ENCODE data around the gene MORC3. TPM values are rescaled to one million over a fixed set of nuclear protein-coding genes. Genes with fewer than 3 reads are reported as not detected.

The MORC3 gene
- polyA plus RNA-seq, 3 donors, result 6.1 to 13.5 (median 10.1) TPM

DNA sequence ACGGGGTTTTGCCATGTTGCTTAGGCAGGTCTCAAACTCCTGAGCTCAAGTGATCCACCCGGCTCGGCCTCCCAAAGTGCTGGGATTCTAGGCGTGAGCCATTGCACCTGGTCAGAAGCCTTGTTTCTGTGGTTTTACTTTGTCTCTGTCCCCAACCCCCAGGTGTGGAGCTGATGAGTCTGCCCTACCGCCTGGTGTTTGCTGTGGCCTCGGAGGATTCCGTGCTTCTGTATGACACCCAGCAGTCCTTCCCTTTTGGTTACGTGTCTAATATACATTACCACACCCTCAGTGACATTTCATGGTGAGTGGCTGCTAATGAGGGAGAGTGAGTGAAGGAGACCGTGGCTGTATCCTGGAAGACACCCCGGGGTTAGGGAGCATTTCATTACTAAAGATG is 91.3 kb downstream of the MORC3 start:
- 95 to 96% (median 95%) methylated on average over 10 of the region's 10 CpGs for WGBS, 3 donors
- no peak overlapping the region for H3K27ac ChIP-seq (ENCODE audit: low read depth, low read length)

DNA sequence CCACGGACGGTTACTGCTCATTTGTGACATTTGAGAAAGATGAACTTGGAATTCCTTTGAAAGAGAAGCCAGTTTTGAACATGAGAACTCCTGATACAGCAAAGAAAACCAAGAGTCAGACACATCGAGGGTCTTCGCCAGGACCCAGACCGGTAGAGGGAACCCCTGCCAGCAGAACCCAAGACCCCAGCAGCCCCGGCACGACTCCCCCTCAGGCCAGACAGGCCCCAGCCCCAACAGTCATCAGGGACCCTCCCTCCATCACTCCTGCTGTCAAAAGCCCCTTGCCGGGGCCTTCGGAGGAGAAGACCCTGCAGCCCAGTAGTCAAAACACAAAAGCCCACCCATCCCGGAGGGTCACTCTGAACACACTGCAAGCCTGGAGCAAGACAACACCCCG is 92.9 kb downstream of the MORC3 start:
- no peak overlapping the region for H3K27ac ChIP-seq (ENCODE audit: low read depth, low read length)
- 87 to 94% (median 91%) methylated on average over 9 to 11 of the region's 11 CpGs for WGBS, 3 donors

GRCh38 chr21:36415375-36415774 is 95.4 kb downstream of the MORC3 start:
- WGBS, 3 donors, result 91 to 95% (median 92%) methylated on average over 6 of the region's 6 CpGs
- H3K27ac ChIP-seq (ENCODE audit: low read depth, low read length), result no peak overlapping the region

GRCh38 chr21:36419241-36419640 is 99.2 kb downstream of the MORC3 start:
- no peak overlapping the region for H3K27ac ChIP-seq (ENCODE audit: low read depth, low read length)
- WGBS, 3 donors, result 85 to 88% (median 86%) methylated on average over 14 of the region's 14 CpGs

DNA sequence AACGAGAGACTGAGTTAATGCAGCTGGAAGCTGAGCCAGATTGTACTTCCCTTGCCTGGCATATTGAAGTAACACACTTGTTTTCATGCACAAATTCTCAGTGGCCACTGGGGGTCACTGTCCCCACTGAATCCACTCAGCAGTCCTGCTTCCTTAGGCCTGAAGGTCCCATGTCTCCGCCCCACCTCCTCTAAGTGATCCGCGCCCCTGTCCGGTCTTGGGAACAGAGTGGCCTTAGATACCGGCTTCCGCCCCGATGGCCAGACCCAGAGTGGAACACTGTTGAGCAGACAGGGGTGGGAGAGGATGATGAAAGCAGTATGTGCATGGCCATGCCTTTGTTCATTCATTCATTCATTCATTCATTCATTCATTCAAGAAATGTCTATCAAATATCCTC is 100.0 kb downstream of the MORC3 start:
- 7 to 16% (median 12%) methylated on average over 8 of the region's 8 CpGs for WGBS, 3 donors
- no peak overlapping the region for H3K27ac ChIP-seq (ENCODE audit: low read depth, low read length)

GRCh38 chr21:36420571-36421339 is 100.8 kb downstream of the MORC3 start:
- WGBS, 3 donors, result 89 to 94% (median 91%) methylated on average over 18 of the region's 18 CpGs
- no peak overlapping the region for H3K27ac ChIP-seq (ENCODE audit: low read depth, low read length)

- no peak overlapping the region for H3K27ac ChIP-seq (ENCODE audit: low read depth, low read length)
- 47 to 64% (median 63%) methylated on average over 28 of the region's 28 CpGs for WGBS, 3 donors
Observed at GRCh38 chr21:36422279-36423098, 102.5 kb downstream of the MORC3 start.

GRCh38 chr21:36423771-36424433 is 103.9 kb downstream of the MORC3 start:
- H3K27ac ChIP-seq (ENCODE audit: low read depth, low read length), result no peak overlapping the region
- 74 to 91% (median 78%) methylated on average over 12 of the region's 12 CpGs for WGBS, 3 donors

DNA sequence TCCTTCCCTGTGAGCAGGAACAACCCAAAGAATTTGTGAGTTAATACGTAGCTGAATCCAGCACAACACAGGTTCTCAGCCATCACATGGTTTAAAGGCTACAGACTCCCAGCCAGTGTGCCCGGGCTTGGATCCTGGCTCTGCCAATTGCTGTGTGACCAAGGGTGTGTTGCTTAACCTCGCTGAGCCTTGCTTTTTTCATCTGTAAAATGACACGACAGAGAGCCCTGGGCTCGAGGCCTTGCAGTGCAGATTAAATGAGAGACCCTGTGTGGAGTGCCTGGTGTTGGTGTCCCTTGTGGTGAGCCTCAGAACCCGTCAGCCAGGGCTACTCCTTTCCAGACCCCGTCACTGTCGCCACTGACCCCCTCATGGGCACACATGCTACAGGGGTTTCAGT is 104.6 kb downstream of the MORC3 start:
- WGBS, 3 donors, result 89 to 95% (median 94%) methylated on average over 8 of the region's 8 CpGs

DNA sequence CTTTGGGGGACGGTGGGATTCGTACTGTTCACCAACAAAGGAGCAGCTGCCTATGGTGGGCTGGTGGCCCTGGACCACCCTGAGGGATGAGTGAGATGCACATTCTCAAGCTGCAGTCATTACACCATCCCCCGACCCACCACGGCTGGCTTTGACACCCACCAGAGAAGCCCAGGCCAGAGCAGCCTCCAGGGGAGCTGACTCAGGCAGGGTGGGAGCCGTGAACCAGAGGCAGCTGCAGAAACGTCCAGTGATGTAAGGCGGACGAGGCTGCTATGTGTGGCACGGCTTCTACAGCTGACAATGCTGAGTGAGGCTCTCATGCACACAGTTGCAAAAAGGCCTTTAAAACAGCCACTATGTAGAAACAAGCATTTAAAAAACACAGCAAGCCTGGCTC is 105.3 kb downstream of the MORC3 start:
- H3K27ac ChIP-seq (ENCODE audit: low read depth, low read length), result no peak overlapping the region
- 72 to 86% (median 72%) methylated on average over 9 of the region's 9 CpGs for WGBS, 3 donors

More for the DNA sequence above, 104.6 kb downstream of the MORC3 start:
- no peak overlapping the region for H3K27ac ChIP-seq (ENCODE audit: low read depth, low read length)

Other genes with a start within 250 kb of the MORC3 start
- 10 to 100 TPM in 2 of 3 donors, 1 to 10 TPM in 1; 1.6 to 28.8 (median 21.3) TPM for gene CBR3, start 185.1 kb upstream of the MORC3 start, polyA plus RNA-seq
- 1 to 10 TPM; 1.7 to 4.4 (median 2.0) TPM for gene DOP1B, start 163.4 kb upstream of the MORC3 start, polyA plus RNA-seq
- 1 to 10 TPM in 1 of 3 donors, under 1 TPM in 2; 0.65 to 1.5 (median 0.79) TPM for gene CHAF1B, start 65.2 kb downstream of the MORC3 start, polyA plus RNA-seq
- gene CLDN14, start 159.9 kb downstream of the MORC3 start, polyA plus RNA-seq, result under 1 TPM in 2 of 3 donors, not detected in 1; 0.22 to 0.59 TPM